22Rv1 (cell line): ENCODE data around the gene PRPS2.

Source experiments
- CTCF ChIP-seq: fragments of 450-650 bp; IDR thresholded peaks from 2 replicates; pipeline ENCODE4 v1.5.1; 2017; ENCODE audit warnings: mild to moderate bottlenecking
- ZFX ChIP-seq: fragments of 450-650 bp; IDR thresholded peaks from 2 replicates; pipeline ENCODE4 v1.6.1; 2017; ENCODE audit warnings: antibody characterized with exemption, borderline replicate concordance

GRCh38 chrX:12779534-12779933 is 11.7 kb upstream of the PRPS2 start:
- TF ChIP-seq CTCF = no peak
- no peak for TF ChIP-seq ZFX
